ENCODE data around the gene CASZ1. TPM values are rescaled to one million over a fixed set of nuclear protein-coding genes. Genes with fewer than 3 reads are reported as not detected.

CASZ1 gene
- total RNA-seq, 1 donor from 2014 or later: 3.4 TPM

- Histone ChIP-seq H4K20me1 (ENCODE audit: low read depth) (no peaks in the 10 kb centered on the region), H3K4me2 (no peak overlapping the region), H3K9me3 (ENCODE audit: low read depth) (no peaks in the 10 kb centered on the region), H3K79me2 (ENCODE audit: low read depth) (no peaks in the 10 kb centered on the region), H3K4me3 (no peak overlapping the region), H3K36me3 (no peaks in the 10 kb centered on the region), H3K4me1 (peaks cover 13% of the 10 kb centered on the region), H2AFZ (replicated peaks) (no peak overlapping the region), H3K27ac (no peak overlapping the region), H3K9ac (no peak overlapping the region), H3F3A (ENCODE audit: low read depth) (peaks cover 9% of the 10 kb centered on the region), H3K27me3 (no peaks in the 10 kb centered on the region)
- H3K4me3 Mint-ChIP-seq: no peak overlapping the region
- peaks cover 33% of the 10 kb centered on the region for H3K4me1 Mint-ChIP-seq
- peaks cover 14% of the 10 kb centered on the region for H3K27me3 Mint-ChIP-seq (ENCODE audit: insufficient read depth, low read depth)
- H3K36me3 Mint-ChIP-seq: no peaks in the 10 kb centered on the region
- H3K9me3 Mint-ChIP-seq: peaks cover 4% of the 10 kb centered on the region
- no peak for DNase-seq (ENCODE audit: low spot score)
- no peak overlapping the region for H3K27ac Mint-ChIP-seq
- TF ChIP-seq CTCF (IDR thresholded peaks at IDR 0.05): no peak
- no peak for TF ChIP-seq EZH2phosphoT487 (IDR thresholded peaks at IDR 0.05)
- no peak for TF ChIP-seq EZH2 (IDR thresholded peaks at IDR 0.05)
Observed at GRCh38 chr1:10813799-10814198, 17.4 kb upstream of the CASZ1 start.

- Mint-ChIP-seq H3K9me3 (peaks cover 4% of the 10 kb centered on the region), H3K27me3 (ENCODE audit: insufficient read depth, low read depth) (peaks cover 11% of the 10 kb centered on the region)
- no peaks in the 10 kb centered on the region for H3K27me3 ChIP-seq
Observed at GRCh38 chr1:10812387-10812915, 16.0 kb upstream of the CASZ1 start.

GRCh38 chr1:10808441-10808840, 12.0 kb upstream of the CASZ1 start:
- Mint-ChIP-seq H3K9me3 (no peaks in the 10 kb centered on the region), H3K27me3 (ENCODE audit: insufficient read depth, low read depth) (peaks cover 22% of the 10 kb centered on the region), H3K4me1 (peaks cover 19% of the 10 kb centered on the region), H3K36me3 (no peaks in the 10 kb centered on the region), H3K27ac (no peak overlapping the region), H3K4me3 (no peak overlapping the region)
- Histone ChIP-seq H3K4me3 (no peak overlapping the region), H3K4me1 (no peaks in the 10 kb centered on the region), H3K4me2 (no peak overlapping the region), H3K9ac (no peak overlapping the region), H3K27ac (no peak overlapping the region), H4K20me1 (ENCODE audit: low read depth) (no peaks in the 10 kb centered on the region), H3K9me3 (ENCODE audit: low read depth) (no peaks in the 10 kb centered on the region), H3K27me3 (no peaks in the 10 kb centered on the region), H3K79me2 (ENCODE audit: low read depth) (no peaks in the 10 kb centered on the region), H3F3A (ENCODE audit: low read depth) (peaks cover under 1% of the 10 kb centered on the region), H2AFZ (replicated peaks) (no peak overlapping the region), H3K36me3 (no peaks in the 10 kb centered on the region)
- no peak for TF ChIP-seq EZH2phosphoT487 (IDR thresholded peaks at IDR 0.05)
- TF ChIP-seq EZH2 (IDR thresholded peaks at IDR 0.05): no peak
- TF ChIP-seq CTCF (IDR thresholded peaks at IDR 0.05): no peak
- no peak for DNase-seq (ENCODE audit: low spot score)

More at GRCh38 chr1:10812387-10812915, 16.0 kb upstream of the CASZ1 start:
- H3F3A ChIP-seq (ENCODE audit: low read depth): peaks cover 9% of the 10 kb centered on the region
- no peak overlapping the region for H3K27ac ChIP-seq
- no peak overlapping the region for H2AFZ ChIP-seq (replicated peaks)
- H3K36me3 ChIP-seq: no peaks in the 10 kb centered on the region
- H4K20me1 ChIP-seq (ENCODE audit: low read depth): no peaks in the 10 kb centered on the region
- no peak overlapping the region for H3K4me3 ChIP-seq
- no peaks in the 10 kb centered on the region for H3K79me2 ChIP-seq (ENCODE audit: low read depth)
- Mint-ChIP-seq H3K27ac (peak overlapping the region; percentile 63), H3K36me3 (no peaks in the 10 kb centered on the region), H3K4me3 (no peak overlapping the region), H3K4me1 (peaks cover 34% of the 10 kb centered on the region)
- TF ChIP-seq EZH2phosphoT487 (IDR thresholded peaks at IDR 0.05) (no peak), EZH2 (IDR thresholded peaks at IDR 0.05) (no peak), CTCF (IDR thresholded peaks at IDR 0.05) (no peak)
- H3K4me2 ChIP-seq: no peak overlapping the region
- no peak overlapping the region for H3K9ac ChIP-seq
- H3K9me3 ChIP-seq (ENCODE audit: low read depth): no peaks in the 10 kb centered on the region
- H3K4me1 ChIP-seq: peaks cover 13% of the 10 kb centered on the region
- DNase-seq (ENCODE audit: low spot score): no peak

All from neural progenitor cell (in vitro differentiated cells).